Activated CD8-positive, alpha-beta T cell treated with anti-CD3 and anti-CD28 coated beads for 36 hours (primary cell): ENCODE measurements around the gene UMPS. TPM values are rescaled to one million over a fixed set of nuclear protein-coding genes. Genes with fewer than 3 reads are reported as not detected.

Source experiments
- ATAC-seq: fragments of 200-7000 bp; cut with Tn5 transposase; one replicate; pipeline ENCODE4 v1.10.0; 2021; ENCODE audit warnings: mild to moderate bottlenecking, moderate library complexity
- CTCF ChIA-PET: fragments of 350-600 bp; sonication (Branson Sonifier 250); formaldehyde crosslinking; loops from one replicate; lab custom pipeline; 2021; ENCODE audit warnings: antibody characterized with exemption; lab: Charles Lee
- POLR2A ChIA-PET: fragments of 350-600 bp; sonication (Branson Sonifier 250); formaldehyde crosslinking; loops from one replicate; lab custom pipeline; 2021; ENCODE audit warnings: antibody characterized with exemption; lab: Charles Lee
- DNase-seq: peaks from one replicate; pipeline ENCODE4 v3.0.0-alpha.2; 2020
- H3K27ac Mint-ChIP-seq: one replicate; pipeline ENCODE4 v1.8.0; 2021; ENCODE audit warnings: mild to moderate bottlenecking, mixed read lengths
- H3K27me3 Mint-ChIP-seq: one replicate; pipeline ENCODE4 v1.8.0; 2021; ENCODE audit warnings: mixed read lengths
- H3K36me3 Mint-ChIP-seq: one replicate; pipeline ENCODE4 v1.8.0; 2021; ENCODE audit warnings: low read depth, mixed read lengths
- H3K4me1 Mint-ChIP-seq: one replicate; pipeline ENCODE4 v1.8.0; 2021; ENCODE audit warnings: low read depth, mixed read lengths
- H3K4me3 Mint-ChIP-seq: one replicate; pipeline ENCODE4 v1.8.0; 2021; ENCODE audit warnings: mild to moderate bottlenecking, moderate library complexity, mixed read lengths
- H3K9me3 Mint-ChIP-seq: one replicate; pipeline ENCODE4 v1.8.0; 2021; ENCODE audit warnings: mixed read lengths
- CTCF ChIP-seq: fragments of 200-600 bp; IDR thresholded peaks from one replicate; pipeline ENCODE4 v1.8.0; 2022; ENCODE audit warnings: antibody characterized with exemption, mild to moderate bottlenecking
- intact Hi-C: fragments of 100-400 bp; cut with micrococcal nuclease; formaldehyde crosslinking; loops from one replicate; pipeline ENCODE4 v1.10.0; 2022
- total RNA-seq, 2 experiments: library from RNA; stranded (reverse); gene quantifications; one replicate each; pipeline ENCODE4 v1.2.3, GENCODE V29; 2021

The UMPS gene
- total RNA-seq = 10 to 100 TPM; 41.7 to 53.1 TPM

GRCh38 chr3:124730129-124730940 is at the start of gene UMPS:
TSS of gene UMPS (plus strand) at chr3:124730452. CDS start at chr3:124730472, 20 bp downstream.
- Mint-ChIP-seq H3K27ac (peak within 1 kb of the TSS; percentile 98), H3K4me3 (peak within 1 kb of the TSS; percentile 94), H3K9me3 (no peaks in the 10 kb centered on the region), H3K4me1 (peaks cover 29% of the 10 kb centered on the region), H3K36me3 (peaks cover 30% of the 10 kb centered on the region), H3K27me3 (peaks cover 3% of the 10 kb centered on the region)
- TF ChIP-seq CTCF = no peak
- ATAC-seq (peak; percentile 98), DNase-seq (peak; percentile 95)
- CTCF ChIA-PET = interaction anchor here (0.9 to 2.0 kb wide), 4 partner anchors 31 to 171 kb away, joined by 3 to 8 read pairs (median 6); no protein-coding TSS in a partner anchor
- intact Hi-C loops = no loop called here
- POLR2A ChIA-PET = interaction anchor here (1.3 to 2.1 kb wide), 3 partner anchors 10 to 42 kb away, joined by 5 to 11 read pairs (median 6); no protein-coding TSS in a partner anchor

GRCh38 chr3:124680521-124680920 is 49.7 kb upstream of the UMPS start:
- Mint-ChIP-seq H3K4me1 (peaks cover 4% of the 10 kb centered on the region), H3K4me3 (no peak overlapping the region), H3K9me3 (no peaks in the 10 kb centered on the region), H3K27me3 (peaks cover 7% of the 10 kb centered on the region), H3K27ac (no peak overlapping the region), H3K36me3 (no peaks in the 10 kb centered on the region)
- intact Hi-C loops = no loop called here
- ATAC-seq = no peak
- ChIA-PET POLR2A (interaction anchor here (1.1 to 1.5 kb wide), 2 partner anchors 22 to 27 kb away, joined by 3 to 4 read pairs; no protein-coding TSS in a partner anchor), CTCF (interaction anchor here (0.8 to 1.4 kb wide), 2 partner anchors 115 to 123 kb away, joined by 3 to 4 read pairs; no protein-coding TSS in a partner anchor)
- TF ChIP-seq CTCF = no peak
- no peak for DNase-seq

- Mint-ChIP-seq H3K4me3 (no peak overlapping the region), H3K9me3 (no peaks in the 10 kb centered on the region), H3K27ac (no peak overlapping the region), H3K27me3 (peaks cover 16% of the 10 kb centered on the region), H3K4me1 (peaks cover 6% of the 10 kb centered on the region), H3K36me3 (no peaks in the 10 kb centered on the region)
- ATAC-seq = no peak
- intact Hi-C loops = no loop called here
- no peak for TF ChIP-seq CTCF
- DNase-seq = no peak
- POLR2A ChIA-PET = no interaction called here
- CTCF ChIA-PET = interaction anchor here (10.4 kb wide), 1 partner anchor 120 kb away, joined by 231 read pairs; no protein-coding TSS in a partner anchor
Measured at GRCh38 chr3:124682263-124682662, 48.0 kb upstream of the UMPS start.

GRCh38 chr3:124684459-124684858 is 45.8 kb upstream of the UMPS start:
- intact Hi-C loops = no loop called here
- TF ChIP-seq CTCF = no peak
- no peak overlapping the region for H3K27ac Mint-ChIP-seq
- H3K4me1 Mint-ChIP-seq = peaks cover 10% of the 10 kb centered on the region
- peaks cover 26% of the 10 kb centered on the region for H3K27me3 Mint-ChIP-seq
- no peaks in the 10 kb centered on the region for H3K36me3 Mint-ChIP-seq
- H3K9me3 Mint-ChIP-seq = no peaks in the 10 kb centered on the region
- ChIA-PET CTCF (interaction anchor here (1.6 to 10.4 kb wide), 2 partner anchors 33 to 122 kb away, joined by 5 to 231 read pairs; no protein-coding TSS in a partner anchor), POLR2A (interaction anchor here (0.7 kb wide), 1 partner anchor 68 kb away, joined by 3 read pairs; no protein-coding TSS in a partner anchor)
- H3K4me3 Mint-ChIP-seq = no peak overlapping the region
- DNase-seq = no peak
- ATAC-seq = no peak

GRCh38 chr3:124685067-124685466 is 45.2 kb upstream of the UMPS start:
- Mint-ChIP-seq H3K4me1 (peaks cover 10% of the 10 kb centered on the region), H3K27ac (no peak overlapping the region), H3K36me3 (no peaks in the 10 kb centered on the region), H3K9me3 (no peaks in the 10 kb centered on the region), H3K27me3 (peaks cover 26% of the 10 kb centered on the region), H3K4me3 (no peak overlapping the region)
- no peak for TF ChIP-seq CTCF
- intact Hi-C loops = no loop called here
- ATAC-seq = no peak
- POLR2A ChIA-PET = no interaction called here
- CTCF ChIA-PET = interaction anchor here (10.4 kb wide), 1 partner anchor 123 kb away, joined by 231 read pairs; no protein-coding TSS in a partner anchor
- no peak for DNase-seq
